Ishikawa (cell line): ENCODE data around the gene SYTL3.

ENCODE experiments used
- CEBPB ChIP-seq: IDR thresholded peaks from 2 replicates; pipeline ENCODE4 v1.6.1; 2012
- CREB1 ChIP-seq: IDR thresholded peaks from 2 replicates; pipeline ENCODE4 v1.6.1; 2012; ENCODE audit warnings: low read depth
- EGR1 ChIP-seq: IDR thresholded peaks from 2 replicates; pipeline ENCODE4 v1.6.1; 2012
- EP300 ChIP-seq: IDR thresholded peaks from 2 replicates; pipeline ENCODE4 v1.6.1; 2012; ENCODE audit warnings: borderline replicate concordance
- FOXM1 ChIP-seq: IDR thresholded peaks from 2 replicates; pipeline ENCODE4 v1.6.1; 2012; ENCODE audit warnings: low read depth, borderline replicate concordance
- NFIC ChIP-seq: IDR thresholded peaks from 2 replicates; pipeline ENCODE4 v1.6.1; 2012
- RAD21 ChIP-seq: IDR thresholded peaks from 2 replicates; pipeline ENCODE4 v1.6.1; 2012; ENCODE audit warnings: low read depth
- TAF1 ChIP-seq: IDR thresholded peaks from 2 replicates; pipeline ENCODE4 v1.6.1; 2012; ENCODE audit warnings: low read depth, mild to moderate bottlenecking
- TCF12 ChIP-seq: IDR thresholded peaks from 2 replicates; pipeline ENCODE4 v1.6.1; 2012; ENCODE audit warnings: low read depth
- TEAD4 ChIP-seq: IDR thresholded peaks from 2 replicates; pipeline ENCODE4 v1.6.1; 2012
- YY1 ChIP-seq: IDR thresholded peaks from 2 replicates; pipeline ENCODE4 v1.6.1; 2012; ENCODE audit warnings: low read depth
- ZBTB7A ChIP-seq: IDR thresholded peaks from 2 replicates; pipeline ENCODE4 v1.6.1; 2012; ENCODE audit warnings: low read depth
- TF ChIP-seq, protein P1 (sequence below): IDR thresholded peaks from 2 replicates; pipeline ENCODE4 v1.6.1; 2012
- TF ChIP-seq, protein P2 (sequence below): IDR thresholded peaks from 2 replicates; pipeline ENCODE4 v1.6.1; 2012; ENCODE audit warnings: low read depth, mild to moderate bottlenecking
- TF ChIP-seq, protein P3 (sequence below): IDR thresholded peaks from 2 replicates; pipeline ENCODE4 v1.6.1; 2012

SYTL3 gene

DNA sequence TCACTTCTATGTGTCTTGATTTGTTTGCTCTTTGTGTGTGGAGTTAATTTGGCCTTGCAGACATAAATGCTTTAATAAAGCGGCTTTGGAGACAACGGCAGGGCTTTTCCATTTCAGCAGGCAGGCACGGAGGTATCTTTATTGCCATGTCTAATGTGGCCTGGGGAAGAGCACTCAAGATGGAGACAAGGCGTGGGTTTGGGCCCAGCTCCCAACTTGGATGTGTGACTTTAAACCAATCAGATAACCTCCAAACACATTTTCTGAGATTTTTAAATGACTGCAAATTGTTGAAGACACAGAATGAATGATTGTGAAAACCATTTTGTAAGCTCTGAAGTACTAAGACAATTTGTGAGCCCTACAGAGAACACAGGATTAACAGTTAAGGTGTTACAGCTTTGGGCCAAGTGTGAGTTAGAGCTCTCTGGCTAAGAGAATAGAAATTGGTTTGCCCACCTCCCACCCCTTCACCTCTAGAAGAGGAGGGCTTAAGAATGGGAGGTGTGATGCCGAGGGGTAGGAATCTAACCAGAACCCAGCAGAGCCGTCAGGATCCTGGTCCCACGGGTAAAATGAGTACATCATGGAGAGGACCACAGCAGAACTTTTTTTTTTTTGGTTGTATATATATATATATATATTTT lies 14.3 kb upstream of the SYTL3 start:
- TF ChIP-seq, protein P1, sequence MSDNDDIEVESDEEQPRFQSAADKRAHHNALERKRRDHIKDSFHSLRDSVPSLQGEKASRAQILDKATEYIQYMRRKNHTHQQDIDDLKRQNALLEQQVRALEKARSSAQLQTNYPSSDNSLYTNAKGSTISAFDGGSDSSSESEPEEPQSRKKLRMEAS = no peak
- TF ChIP-seq YY1 (no peak), EGR1 (no peak), TAF1 (no peak), ZBTB7A (no peak), CREB1 (no peak), EP300 (no peak), NFIC (no peak), TCF12 (no peak), RAD21 (no peak)
- TF ChIP-seq, protein P2, sequence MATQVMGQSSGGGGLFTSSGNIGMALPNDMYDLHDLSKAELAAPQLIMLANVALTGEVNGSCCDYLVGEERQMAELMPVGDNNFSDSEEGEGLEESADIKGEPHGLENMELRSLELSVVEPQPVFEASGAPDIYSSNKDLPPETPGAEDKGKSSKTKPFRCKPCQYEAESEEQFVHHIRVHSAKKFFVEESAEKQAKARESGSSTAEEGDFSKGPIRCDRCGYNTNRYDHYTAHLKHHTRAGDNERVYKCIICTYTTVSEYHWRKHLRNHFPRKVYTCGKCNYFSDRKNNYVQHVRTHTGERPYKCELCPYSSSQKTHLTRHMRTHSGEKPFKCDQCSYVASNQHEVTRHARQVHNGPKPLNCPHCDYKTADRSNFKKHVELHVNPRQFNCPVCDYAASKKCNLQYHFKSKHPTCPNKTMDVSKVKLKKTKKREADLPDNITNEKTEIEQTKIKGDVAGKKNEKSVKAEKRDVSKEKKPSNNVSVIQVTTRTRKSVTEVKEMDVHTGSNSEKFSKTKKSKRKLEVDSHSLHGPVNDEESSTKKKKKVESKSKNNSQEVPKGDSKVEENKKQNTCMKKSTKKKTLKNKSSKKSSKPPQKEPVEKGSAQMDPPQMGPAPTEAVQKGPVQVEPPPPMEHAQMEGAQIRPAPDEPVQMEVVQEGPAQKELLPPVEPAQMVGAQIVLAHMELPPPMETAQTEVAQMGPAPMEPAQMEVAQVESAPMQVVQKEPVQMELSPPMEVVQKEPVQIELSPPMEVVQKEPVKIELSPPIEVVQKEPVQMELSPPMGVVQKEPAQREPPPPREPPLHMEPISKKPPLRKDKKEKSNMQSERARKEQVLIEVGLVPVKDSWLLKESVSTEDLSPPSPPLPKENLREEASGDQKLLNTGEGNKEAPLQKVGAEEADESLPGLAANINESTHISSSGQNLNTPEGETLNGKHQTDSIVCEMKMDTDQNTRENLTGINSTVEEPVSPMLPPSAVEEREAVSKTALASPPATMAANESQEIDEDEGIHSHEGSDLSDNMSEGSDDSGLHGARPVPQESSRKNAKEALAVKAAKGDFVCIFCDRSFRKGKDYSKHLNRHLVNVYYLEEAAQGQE = no peak

DNA sequence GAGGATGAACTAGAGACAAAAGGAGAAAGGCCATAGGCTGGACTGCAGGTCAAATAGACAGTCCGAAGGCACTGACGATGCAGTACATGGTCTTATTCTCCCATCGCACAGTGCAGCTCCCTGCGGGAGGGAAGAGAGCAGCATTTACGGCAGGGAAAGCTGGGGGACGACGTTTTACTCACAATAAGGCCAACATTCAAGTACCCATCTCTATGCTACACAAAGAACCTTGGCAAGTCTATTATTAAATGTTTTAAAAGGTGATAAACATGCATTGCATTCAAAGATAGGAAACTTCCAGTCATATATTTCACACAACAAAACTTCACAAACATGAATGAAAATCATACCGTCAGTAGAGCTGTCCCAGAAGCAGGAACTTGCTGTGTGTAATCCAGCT lies 13.1 kb upstream of the SYTL3 start:
- no peak for TF ChIP-seq EGR1
- TF ChIP-seq TCF12 = no peak
- TF ChIP-seq FOXM1 = no peak
- TF ChIP-seq CEBPB = no peak
- TF ChIP-seq NFIC = no peak
- no peak for TF ChIP-seq CREB1
- TF ChIP-seq, protein P2 = no peak
- no peak for TF ChIP-seq TEAD4
- no peak for TF ChIP-seq RAD21
- TF ChIP-seq, protein P1 = no peak
- TF ChIP-seq EP300 = no peak
- TF ChIP-seq TAF1 = no peak
- TF ChIP-seq, protein P3, sequence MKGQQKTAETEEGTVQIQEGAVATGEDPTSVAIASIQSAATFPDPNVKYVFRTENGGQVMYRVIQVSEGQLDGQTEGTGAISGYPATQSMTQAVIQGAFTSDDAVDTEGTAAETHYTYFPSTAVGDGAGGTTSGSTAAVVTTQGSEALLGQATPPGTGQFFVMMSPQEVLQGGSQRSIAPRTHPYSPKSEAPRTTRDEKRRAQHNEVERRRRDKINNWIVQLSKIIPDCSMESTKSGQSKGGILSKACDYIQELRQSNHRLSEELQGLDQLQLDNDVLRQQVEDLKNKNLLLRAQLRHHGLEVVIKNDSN = no peak
- no peak for TF ChIP-seq YY1
- no peak for TF ChIP-seq ZBTB7A

DNA sequence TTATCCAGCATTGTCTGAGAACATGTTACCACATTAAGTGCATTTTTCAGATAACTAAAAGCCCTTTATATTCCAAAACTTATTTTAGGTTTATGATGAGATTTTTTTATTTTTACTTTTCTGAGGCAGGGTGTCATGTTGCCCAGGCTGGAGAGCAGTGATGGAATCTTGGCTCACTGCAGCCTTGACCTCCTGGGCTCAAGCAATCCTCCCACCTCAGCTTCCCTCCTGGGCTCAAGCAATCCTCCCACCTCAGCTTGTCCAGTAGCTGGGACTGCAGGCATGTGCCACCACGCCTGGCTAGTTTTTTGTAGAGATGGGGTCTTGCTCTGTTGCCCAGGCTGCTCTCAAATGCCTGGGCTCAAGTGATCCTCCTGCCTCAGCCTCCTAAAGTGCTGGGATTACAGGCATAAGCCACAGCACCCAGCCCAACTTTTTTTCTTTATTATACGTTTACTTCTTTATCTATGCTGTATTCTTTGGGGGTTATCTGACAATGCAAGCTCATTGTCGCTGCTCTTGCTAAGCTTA lies 11.5 kb upstream of the SYTL3 start:
- TF ChIP-seq NFIC = no peak
- no peak for TF ChIP-seq EP300
- no peak for TF ChIP-seq TAF1
- no peak for TF ChIP-seq YY1
- TF ChIP-seq, protein P1 = no peak
- TF ChIP-seq CEBPB = no peak
- TF ChIP-seq, protein P2 = no peak
- TF ChIP-seq FOXM1 = no peak
- TF ChIP-seq, protein P3 = no peak
- TF ChIP-seq EGR1 = no peak

DNA sequence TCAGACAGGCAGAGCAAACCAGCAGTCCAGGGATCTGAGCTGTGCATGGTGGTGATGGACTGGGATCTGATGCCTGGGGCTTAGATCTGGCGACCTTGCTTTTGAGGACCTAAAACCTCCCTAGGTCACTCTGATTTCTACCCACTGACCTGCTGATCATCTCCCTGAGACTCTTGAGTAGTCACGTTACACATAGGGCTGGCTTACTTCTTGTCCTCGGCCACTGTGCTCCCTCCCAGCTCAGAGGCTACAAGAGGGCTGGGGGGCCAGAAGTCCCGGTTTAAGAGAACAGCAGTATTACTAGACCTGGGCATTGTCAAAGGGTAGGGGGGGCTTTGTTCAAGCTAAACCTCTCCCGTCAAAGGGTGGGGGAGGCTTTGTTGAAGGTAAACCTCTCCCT lies 10.8 kb upstream of the SYTL3 start:
- TF ChIP-seq, protein P2 = no peak
- no peak for TF ChIP-seq EGR1
- TF ChIP-seq CREB1 = no peak
- no peak for TF ChIP-seq TCF12
- no peak for TF ChIP-seq EP300
- TF ChIP-seq, protein P1 = no peak
- TF ChIP-seq YY1 = no peak
- TF ChIP-seq TAF1 = no peak
- TF ChIP-seq RAD21 = no peak
- TF ChIP-seq TEAD4 = no peak
- no peak for TF ChIP-seq CEBPB
- TF ChIP-seq ZBTB7A = no peak
- TF ChIP-seq FOXM1 = no peak
- no peak for TF ChIP-seq NFIC
- TF ChIP-seq, protein P3 = no peak
